ENCODE measurements around the gene KCTD17.
A peak's percentile ranks its signal among the peaks of the same experiment; 100 is the strongest.

Gene KCTD17

DNA sequence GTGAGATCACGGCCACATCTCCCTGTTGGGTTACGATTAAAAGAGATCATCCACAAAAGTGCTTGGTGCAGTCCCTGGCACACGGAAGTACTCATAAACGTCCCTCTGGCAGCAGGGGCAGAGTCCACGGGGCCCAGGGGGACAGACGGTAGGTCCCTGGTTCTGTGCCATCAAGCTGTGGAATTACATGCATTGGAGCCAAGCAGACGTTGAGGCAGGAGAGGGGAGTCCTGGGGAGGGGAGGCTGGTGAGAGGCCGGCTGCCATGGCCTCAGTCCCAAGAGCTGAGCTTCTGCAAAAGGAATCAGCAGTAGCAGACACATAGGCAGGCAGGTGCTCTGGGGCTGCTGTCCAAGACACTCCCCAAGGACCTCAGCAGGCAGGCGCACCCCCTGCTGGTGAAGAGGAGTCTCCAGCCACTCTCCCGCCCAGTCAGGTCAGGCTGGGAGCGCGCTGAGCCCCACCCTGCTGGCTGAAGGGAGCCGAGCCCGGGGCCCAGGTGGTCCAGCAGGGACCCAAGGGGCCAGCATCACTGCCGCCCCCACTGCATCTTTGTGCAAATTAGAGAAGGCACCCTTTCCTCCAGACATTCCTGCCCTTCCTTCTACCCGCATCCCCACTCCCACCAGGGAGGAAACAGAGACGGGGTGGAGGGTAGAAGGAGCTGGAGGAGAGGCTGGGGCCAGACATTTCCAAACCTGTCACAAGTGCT is 7.6 kb upstream of the KCTD17 start:
- DNase-seq: peak; percentile 66 to 75

DNA sequence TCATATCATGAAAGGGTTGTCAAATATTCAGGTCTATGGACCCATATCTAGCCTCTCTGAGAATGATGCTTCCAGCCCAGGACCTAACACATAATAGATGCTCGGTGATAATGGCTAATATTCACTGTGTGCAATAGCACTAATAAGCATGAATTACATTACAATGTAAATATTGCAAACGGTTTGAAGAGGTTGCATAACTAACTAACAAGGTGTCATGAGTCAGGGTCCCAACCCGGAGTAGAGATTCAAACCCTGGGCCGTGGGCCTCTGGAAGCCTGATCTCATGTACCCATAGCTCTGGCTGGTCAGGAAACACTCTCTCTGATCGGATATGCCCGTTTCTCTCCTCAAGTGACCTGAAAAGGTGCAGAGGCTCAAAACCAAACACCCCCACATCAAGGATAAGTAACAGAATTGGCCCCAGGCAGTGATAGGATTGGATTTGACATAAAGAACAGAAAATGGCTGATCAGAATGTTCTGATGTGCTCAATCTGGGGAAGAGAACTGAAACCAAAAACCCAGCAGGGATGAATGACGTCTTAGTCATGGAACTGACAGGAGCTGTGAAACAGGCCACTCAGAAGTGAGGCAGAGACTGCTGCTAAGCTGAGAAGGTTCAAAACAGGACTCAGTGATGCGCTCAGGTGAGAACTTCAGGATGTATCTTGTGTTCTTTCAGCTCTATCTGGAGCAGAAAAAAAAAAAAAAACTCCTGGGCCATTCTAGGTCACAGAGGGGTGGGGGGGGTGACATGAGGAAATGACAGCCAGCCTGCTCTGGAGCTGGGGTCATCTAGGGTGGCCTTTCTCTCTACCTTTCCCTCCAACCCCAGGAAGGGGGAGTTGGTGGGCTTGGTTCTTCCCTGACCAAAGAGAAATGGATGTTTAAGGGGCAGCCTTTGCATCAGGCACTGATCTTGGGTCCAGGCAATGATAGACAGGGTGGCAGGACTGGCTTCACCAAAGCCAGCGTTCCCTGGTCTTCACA is 6.6 kb upstream of the KCTD17 start:
- no peak for DNase-seq

DNA sequence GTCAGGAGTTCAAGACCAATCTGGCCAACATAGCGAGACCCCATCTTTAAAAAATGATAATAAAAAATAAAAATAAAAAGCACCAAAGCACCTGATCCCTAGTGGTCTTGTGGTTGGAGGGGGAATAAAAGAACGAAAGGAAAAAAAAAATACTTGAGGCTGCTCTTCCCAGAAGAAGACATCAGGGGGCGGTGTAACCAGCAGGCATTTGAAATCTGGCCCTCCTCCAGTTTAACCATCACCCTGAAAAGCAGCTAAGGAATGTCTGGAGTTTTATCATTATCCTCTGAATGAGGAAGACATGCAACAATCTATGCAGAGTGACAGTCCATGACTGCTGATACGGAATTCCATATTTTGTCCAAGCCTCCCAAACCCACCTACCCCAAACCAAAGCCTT is 5.6 kb upstream of the KCTD17 start:
- no peak for DNase-seq

DNA sequence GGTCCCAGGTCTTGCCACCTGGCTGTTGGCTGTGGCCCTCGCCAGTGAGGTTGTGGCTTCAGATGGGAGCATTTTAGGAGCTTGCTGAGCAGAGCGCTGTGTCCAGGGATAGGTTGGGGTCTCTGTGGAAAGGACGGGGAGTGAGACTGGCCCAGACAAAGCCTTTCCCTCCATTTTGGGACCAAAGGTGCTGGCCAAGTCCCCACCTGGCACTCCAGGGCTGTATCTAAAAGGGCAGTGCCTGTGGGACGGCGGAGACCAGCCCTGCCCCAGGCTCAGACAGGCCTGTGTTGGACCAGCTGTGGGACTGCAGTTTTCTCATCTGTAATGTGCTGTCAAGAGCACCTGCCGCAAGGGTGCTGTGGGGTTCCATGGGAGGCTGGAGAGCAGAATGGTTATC is 5.0 kb upstream of the KCTD17 start:
- no peak for DNase-seq

DNA sequence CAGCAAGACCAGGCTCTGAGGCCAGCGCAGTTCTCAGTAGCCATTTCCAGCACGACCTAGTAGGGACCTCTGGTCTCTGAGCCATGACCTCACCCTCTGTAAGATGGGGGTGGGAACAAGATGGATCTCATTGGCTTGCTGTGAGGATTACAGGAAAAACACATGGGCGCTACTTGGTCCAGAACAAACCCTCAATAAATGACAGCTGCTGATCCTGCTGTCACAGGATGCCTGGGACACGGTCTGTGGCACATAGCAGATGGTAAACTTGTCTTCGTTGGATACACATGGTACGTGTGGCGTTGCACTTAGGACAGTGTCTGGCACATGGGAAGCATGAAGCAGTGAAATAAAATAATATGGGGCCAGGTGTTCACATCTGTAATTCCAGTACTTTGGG is 4.5 kb upstream of the KCTD17 start:
- no peak for DNase-seq

DNA sequence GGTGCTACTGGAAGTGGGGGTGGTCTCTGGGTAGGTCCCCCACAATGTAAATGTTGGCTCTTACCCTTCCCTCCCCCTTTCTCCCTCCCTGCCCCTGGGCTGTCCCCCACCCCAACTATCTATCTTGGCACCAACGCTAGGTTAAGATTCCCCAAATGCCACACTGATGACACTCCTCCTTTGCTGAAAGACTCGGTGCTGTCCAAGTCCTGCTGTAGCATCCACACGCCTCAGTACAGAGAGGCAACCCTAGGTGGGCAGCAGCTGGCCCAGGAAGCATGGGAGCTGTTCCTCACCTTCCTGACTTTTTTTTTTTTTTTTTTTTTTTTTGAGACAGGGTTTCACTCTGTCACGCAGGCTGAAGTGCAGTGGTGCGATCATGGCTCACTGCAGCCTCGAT is 3.4 kb upstream of the KCTD17 start:
- DNase-seq: no peak

DNA sequence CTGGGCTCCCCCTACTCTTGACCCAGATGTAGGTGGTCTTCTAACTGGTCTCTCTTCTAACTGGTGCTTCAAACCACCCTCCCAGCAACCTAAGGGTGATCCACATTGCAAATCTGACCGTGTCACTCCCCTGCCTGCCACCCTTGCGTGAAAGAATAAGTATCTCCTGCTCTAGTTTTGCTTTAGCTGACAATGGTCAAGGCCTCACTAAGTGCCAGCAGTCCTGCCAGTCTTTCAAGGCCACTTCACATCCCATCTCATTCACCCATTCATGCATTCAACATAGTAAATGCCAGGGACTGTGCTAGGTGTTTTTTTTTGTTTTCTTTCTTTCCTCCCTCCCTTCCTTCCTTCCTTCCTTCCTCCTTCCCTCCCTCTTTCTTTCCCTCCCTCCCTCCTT is 2.3 kb upstream of the KCTD17 start:
- DNase-seq: no peak

DNA sequence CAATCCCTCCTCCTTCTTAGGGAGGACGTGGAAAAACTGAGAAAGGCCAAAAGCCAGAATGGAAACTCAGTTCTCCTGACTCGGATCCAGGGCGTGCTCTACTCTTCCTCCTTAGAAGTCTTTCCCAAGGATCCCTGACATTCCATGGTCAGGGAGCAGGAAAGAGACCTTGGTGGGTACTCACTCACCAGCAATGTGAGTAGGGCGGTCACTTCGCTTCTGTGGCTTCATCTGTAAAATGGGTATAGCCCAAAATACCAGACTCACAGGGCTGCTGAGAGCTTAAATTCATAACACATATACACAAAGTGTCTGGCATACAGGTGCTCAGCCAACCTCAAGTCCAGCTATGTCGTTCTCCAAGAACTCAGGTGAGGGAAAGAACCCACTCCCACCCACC is 629 bp upstream of the KCTD17 start:
- no peak for DNase-seq

DNA sequence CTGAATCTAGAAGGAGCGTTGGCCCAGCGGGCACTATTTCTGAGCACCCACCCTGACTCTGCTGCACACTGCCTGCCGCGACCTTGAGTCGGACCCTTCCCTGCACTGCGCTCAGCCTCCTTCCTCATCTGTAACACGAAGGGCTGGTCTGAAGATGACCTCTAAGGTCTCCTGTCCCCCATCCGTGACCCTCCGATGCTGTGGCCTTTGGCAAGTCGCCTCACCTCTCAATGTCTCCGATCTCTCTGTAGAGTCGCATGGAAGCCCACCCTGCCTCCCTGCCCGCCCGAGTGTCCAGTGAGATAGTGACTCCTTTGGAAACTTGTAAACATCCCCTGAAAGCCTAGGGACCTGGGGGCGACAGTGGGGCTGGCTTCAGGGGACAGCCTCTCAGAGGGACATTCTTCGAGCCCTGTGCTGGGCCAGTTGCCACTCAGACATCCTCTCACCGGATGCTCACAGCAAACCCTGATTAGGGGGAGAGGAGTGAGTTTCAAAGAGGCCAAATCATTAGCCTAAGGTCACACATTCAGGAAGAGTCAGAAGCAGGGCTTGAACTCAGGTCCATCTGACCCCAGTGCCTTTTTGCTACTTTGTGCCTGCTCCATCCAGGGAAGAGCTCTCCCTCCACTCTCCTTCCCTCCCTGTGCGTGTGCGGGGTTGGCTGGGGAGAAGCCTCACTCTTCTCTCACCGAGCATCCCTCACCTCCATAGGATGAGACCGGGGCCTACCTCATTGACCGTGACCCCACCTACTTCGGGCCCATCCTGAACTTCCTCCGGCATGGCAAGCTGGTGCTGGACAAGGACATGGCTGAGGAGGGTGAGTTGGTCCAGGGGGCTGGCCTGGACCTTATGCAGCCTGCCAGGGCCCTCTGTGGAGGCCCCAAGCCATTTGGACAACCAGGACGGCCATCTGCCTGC is 1.1 kb downstream of the KCTD17 start:
- no peak for DNase-seq

DNA sequence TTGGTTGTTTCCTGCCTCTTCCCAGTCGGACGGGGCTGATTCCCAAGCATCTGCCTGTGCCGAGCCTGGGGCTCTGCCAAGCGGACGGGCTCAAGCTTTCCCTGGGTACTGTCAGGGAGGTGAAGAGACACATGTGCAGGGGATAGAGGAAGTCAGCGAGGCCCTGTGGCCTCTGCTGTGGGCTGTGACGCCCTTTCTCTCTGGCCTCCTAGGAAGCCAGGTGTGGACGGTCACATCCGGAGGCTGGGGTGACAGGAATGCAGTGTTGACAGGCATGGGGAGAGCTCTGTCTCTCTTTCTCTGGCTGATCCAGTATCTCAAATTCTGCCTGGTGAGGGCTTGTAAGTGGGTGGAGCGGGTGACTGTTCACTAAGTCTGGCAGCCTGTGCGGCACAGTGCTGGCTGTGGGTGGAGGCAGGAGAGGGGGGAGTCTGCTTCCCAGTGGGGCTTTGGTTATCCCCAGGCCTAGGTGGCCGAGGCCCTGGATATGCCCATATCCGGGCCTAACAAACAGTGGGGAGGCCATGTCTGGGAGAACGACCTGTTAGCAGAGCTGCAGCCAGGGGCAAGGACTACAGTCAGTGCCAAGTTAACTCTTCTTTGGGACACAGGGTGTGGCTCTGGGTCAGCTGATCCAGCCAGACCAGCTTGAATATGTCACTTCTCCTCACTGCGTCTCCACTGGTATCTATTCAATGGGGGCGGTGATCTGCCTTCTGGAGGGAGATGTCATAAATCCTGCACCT is 1.9 kb downstream of the KCTD17 start:
- no peak for DNase-seq

DNA sequence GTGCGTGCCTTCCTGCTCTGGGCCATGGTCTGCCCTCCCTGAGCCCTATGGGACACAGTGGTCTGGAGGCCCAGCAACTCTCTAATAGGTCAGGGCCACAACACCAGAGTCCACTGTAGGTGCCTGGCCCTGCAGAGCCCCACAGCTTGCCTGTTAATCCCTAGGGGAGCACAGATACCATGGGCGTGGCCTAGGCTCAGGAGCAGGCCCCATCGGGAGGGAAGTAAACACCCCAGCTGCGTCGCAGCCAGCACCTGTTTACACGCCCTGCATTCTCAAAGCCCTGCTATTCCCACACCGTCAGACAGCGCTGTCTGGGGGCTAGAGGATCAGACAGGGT is 2.5 kb downstream of the KCTD17 start:
- no peak for DNase-seq

DNA sequence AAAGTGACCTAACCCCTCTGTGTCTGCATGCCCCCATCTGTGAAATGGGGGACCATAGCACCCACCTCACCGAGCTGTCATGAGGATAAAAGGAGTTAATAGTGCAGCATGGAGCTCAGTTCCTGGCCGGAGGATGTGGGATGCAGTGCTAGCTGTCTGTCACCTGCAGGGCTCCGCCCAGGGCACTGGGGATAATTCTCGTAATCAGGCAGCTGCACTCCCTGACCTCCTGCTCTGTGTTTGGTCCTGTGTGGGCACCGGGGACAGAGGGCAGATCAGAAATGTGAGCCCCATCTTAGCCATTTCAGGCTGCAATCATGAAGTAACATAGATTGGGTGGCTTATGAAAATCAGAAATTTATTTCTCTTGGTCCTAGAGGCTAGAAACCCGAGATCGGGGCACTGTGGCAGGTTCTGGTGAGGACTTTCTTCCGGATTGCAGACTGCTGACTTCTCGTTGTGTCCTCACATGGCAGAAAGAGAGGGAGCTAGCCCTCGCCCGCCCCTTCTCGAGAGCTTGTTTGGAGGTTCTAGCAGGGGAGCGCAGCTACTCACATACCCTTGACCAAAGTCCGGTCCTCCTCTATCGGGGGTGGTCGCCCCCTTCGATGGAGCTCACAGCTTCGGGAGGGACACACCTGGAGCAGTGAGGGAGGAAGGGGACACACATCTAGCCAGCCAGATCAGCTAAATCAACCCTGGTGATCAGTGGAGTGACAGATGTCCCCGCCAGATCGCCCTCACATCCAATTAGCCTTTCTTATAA is 3.2 kb downstream of the KCTD17 start:
- no peak for DNase-seq

DNA sequence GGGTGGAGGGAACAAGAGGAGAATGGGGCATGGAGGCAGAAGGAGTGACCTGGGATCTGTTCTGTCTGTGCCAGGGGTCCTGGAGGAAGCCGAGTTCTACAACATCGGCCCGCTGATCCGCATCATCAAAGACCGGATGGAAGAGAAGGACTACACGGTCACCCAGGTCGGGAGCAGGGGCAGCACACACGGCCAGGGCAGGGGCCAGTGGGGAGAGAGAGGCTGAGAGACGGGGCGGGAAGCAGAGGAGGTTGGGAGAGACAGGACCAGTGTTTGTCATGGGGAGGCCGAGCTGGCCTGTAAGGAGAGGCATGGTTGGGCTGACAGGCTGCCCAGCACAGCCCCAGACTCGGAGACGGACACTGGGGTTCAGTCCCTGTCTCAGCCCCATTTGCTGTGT is 4.7 kb downstream of the KCTD17 start:
- DNase-seq: no peak

DNA sequence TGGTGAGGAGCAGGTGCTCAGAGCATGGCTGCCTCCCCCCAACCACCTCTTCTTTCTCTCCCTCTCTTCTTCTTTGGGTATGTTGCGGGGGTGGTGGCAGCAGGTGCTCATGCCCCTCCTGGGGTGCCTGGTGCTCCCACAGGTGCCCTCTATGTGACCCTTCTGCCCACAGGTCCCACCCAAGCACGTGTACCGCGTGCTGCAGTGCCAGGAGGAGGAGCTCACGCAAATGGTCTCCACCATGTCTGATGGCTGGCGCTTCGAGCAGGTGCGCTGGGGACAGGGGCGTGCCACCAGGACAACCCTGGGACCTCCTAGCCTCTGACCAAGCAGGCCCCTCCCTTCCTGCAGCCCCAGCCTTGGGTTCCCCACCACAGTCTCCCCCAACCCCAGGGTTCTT is 5.7 kb downstream of the KCTD17 start:
- DNase-seq: no peak

DNA sequence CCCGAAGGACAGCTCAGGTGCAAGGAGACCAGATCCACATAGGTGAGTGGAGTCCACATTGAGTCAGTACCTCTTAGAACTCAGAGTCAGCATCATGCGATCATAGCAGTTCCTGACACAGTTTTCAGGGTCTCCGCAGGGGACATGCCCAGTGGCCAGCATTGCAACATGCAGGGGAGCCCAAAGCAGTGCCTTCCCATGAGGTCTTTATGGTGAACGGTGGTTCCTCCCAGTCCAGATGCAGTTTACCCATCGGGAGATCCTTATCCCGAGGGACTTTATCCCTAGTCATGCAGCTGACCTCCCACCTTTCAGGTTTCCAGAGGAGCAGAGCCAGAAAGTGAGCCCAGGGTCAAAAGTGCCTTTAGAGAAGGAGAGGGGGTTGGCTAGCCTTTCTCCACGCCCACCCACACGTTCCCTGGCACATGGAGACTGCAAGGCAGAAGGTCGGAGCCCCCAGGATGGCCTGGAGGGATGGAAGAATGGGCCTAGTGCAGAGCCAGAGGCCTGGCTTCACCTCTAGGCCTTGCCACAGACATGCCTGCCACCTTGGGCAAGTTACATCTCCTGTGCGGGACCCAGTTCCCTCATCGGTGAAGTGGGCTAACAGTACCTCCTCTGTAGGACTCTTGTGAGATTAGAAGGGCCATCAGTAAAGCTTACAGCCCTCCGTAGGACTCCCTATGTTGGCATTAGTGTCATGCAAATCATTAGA is 6.4 kb downstream of the KCTD17 start:
- DNase-seq: no peak

DNA sequence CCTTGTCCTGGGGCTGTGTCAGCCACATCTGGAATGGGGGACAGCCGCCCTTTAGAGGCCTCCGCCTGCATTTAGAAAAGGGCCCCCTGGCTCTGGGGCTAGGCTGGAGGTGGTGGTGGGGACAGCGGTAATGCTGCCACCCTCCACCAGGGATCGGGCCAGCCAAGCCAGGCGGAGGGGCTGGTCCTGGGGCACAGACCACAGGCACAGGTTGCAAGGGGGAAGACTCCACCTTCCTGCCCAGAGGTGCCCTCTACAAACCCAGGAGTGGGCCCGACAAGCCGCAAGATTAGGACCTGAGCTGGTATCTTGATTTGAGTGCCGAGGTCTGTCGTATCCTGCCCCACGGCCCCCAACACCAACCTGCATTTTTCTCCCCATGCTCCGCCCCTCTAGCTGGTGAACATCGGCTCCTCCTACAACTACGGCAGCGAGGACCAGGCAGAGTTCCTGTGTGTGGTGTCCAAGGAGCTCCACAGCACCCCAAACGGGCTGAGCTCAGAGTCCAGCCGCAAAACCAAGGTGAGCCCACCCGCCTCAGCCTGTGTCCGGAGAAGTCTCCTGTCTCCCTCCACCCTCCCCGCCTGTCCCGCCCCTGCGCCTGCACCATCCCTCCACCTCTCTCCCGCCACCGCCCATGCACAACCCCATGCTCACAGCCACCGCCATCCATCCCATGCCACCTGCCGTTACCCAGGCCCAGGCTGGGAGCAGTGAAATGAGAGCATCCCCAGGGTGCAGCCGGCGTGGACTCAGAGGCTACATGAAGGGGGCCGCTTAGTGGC is 7.6 kb downstream of the KCTD17 start:
- no peak for DNase-seq

DNA sequence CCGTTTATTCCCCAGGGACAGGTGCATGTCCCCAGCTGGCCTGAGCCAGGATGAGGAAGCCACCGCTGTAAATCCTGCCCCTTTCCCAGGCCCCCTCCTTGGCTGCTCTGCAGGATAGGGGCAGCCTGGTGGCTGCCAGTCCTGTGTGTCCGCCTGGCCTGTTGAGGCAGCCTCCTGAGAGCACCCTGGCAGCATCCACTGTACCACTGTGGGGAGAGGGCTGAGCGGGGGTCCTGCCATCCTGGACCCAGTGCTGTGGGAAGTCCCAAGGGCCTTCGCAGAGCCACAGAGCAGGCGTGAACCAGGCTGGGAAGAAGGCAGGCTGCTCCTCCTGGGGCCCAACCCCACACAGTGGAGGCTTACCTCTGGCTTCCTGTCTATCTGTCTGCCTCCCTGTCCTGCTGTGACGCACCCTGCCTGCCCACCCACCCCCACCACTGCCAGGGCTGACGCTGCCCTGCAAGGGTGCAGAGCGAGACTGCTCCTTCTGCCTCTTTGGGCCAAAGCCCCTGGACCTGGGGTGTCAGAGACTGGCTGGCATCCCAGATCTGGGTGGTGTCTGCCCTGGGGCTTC is 8.4 kb downstream of the KCTD17 start:
- peak in 1 of 2 experiments; percentile 52 for DNase-seq

DNA sequence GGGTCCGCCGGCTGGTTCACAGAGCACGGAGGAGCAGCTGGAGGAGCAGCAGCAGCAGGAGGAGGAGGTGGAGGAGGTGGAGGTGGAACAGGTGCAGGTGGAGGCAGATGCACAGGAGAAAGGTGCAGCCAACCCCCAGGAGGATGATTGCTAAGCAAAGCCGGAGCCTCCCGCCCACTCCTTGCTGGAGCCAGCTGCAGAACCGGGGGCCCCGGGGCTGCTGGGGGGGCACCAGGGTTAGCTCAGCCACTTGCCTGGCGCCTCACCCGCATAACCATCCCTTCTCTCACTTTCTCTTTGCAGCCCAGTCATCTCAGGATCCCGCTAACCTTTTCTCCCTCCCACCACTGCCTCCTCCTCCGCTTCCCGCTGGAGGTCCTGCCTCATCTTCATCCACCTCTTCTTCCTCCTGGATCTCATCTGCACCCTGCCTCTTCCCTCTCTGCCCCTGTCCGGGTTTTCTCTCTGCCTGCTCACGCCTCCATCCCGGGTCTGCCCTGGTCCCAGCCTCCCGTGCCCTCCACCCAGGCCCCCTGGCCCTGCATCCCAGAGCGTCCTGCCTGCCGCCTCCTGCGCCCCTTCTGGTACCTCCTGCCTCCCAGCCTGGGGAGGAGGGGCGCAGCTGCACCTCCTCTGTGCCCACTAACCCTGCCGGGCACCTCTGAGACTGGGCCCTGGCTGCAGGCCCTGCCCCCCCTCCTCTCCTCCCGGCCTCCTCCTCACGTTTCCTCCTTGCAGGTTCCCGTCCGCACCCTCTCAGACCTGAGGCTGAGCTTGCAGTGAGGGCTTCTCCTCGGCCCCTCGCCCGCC is 9.5 kb downstream of the KCTD17 start:
- DNase-seq: peak; percentile 76 to 84
